SK-N-SH (cell line): Measurements from ENCODE around the gene CENPP. TPM values are rescaled to one million over a fixed set of nuclear protein-coding genes. Genes with fewer than 3 reads are reported as not detected.

Experiments
- CTCF ChIA-PET: fragments of 300-600, 350-600 bp; formaldehyde crosslinking; extraction: SDS; loops from one replicate; lab custom pipeline; 2021; lab: Yijun Ruan, JAX
- POLR2A ChIA-PET: fragments of 350-600 bp; sonication (Branson Sonifier 250); formaldehyde crosslinking; extraction: SDS; loops from one replicate; lab custom pipeline; 2020; ENCODE audit warnings: antibody characterized with exemption, inconsistent platforms; lab: Yijun Ruan, JAX
- DNase-seq: peaks from one replicate; pipeline ENCODE4 v3.0.0; 2012
- H2AFZ ChIP-seq: fragments of 200-600 bp; sonication (generic); 2 replicates; pipeline ENCODE4 v1.8.1; 2016; ENCODE audit warnings: antibody characterized with exemption, mild to moderate bottlenecking, low read depth
- H3F3A ChIP-seq: fragments of 200-600 bp; sonication (generic); replicated peaks from 2 replicates; pipeline ENCODE3; 2016; ENCODE audit warnings: antibody characterized with exemption, mild to moderate bottlenecking; ENCODE audit not compliant: insufficient read depth
- H3K27ac ChIP-seq, 2 experiments: fragments of 200-500 bp in 1 of 2; fragments of 200-600 bp in 1 of 2; sonication (Bioruptor generic) in 1 of 2; sonication (generic), shearing (Covaris generic) in 1 of 2; 2 replicates each; pipeline versions ENCODE4 v1.5.1 to v1.6.1; 2014 to 2016; ENCODE audit warnings: low read depth in 2 of 2, inconsistent platforms in 1 of 2, low read length in 1 of 2, mild to moderate bottlenecking in 1 of 2, mixed read lengths in 1 of 2
- H3K27me3 ChIP-seq: fragments of 200-600 bp; sonication (generic), shearing (Covaris generic); 2 replicates; pipeline ENCODE4 v1.6.1; 2016; ENCODE audit warnings: mixed run types; ENCODE audit not compliant: insufficient read depth
- H3K36me3 ChIP-seq, 2 experiments: fragments of 200-500 bp in 1 of 2; fragments of 200-600 bp in 1 of 2; sonication (Bioruptor generic) in 1 of 2; sonication (generic) in 1 of 2; replicated peaks in 1 of 2; 2 replicates each; pipeline versions ENCODE3 to v1.5.1; 2014 to 2016; ENCODE audit warnings: low read length in 1 of 2, mild to moderate bottlenecking in 1 of 2; ENCODE audit not compliant: insufficient read depth in 2 of 2, control insufficient read depth in 1 of 2
- H3K4me1 ChIP-seq, 2 experiments: fragments of 200-500 bp in 1 of 2; fragments of 200-600 bp in 1 of 2; sonication (Bioruptor generic) in 1 of 2; sonication (generic), shearing (Covaris generic) in 1 of 2; 2 replicates each; pipeline versions ENCODE4 v1.5.1 to v1.6.1; 2014 to 2016; ENCODE audit warnings: low read depth in 1 of 2, low read length in 1 of 2, mixed run types in 1 of 2; ENCODE audit not compliant: insufficient read depth in 2 of 2, control insufficient read depth in 1 of 2
- H3K4me2 ChIP-seq: fragments of 200-600 bp; sonication (generic), shearing (Covaris generic); 2 replicates; pipeline ENCODE4 v1.6.1; 2017; ENCODE audit warnings: mixed run types
- H3K4me3 ChIP-seq, 2 experiments: fragments of 200-500 bp in 1 of 2; fragments of 200-600 bp in 1 of 2; sonication (Bioruptor generic) in 1 of 2; sonication (generic), shearing (Covaris generic) in 1 of 2; 2 replicates each; pipeline versions ENCODE4 v1.5.1 to v1.8.1; 2014 to 2016; ENCODE audit warnings: low read depth in 2 of 2, inconsistent platforms in 1 of 2, low read length in 1 of 2, mild to moderate bottlenecking in 1 of 2, mixed read lengths in 1 of 2, moderate library complexity in 1 of 2
- H3K79me2 ChIP-seq: fragments of 200-600 bp; sonication (generic); 2 replicates; pipeline ENCODE4 v1.8.1; 2017; ENCODE audit warnings: mild to moderate bottlenecking; ENCODE audit not compliant: insufficient read depth
- H3K9ac ChIP-seq: fragments of 200-600 bp; sonication (generic); 2 replicates; pipeline ENCODE4 v1.6.1; 2017; ENCODE audit warnings: mixed run types
- H3K9me2 ChIP-seq: fragments of 200-600 bp; sonication (generic); 2 replicates; pipeline ENCODE4 v1.6.1; 2017; ENCODE audit warnings: mixed run types
- H3K9me3 ChIP-seq: fragments of 200-600 bp; sonication (generic); 2 replicates; pipeline ENCODE4 v1.6.1; 2017; ENCODE audit warnings: mixed run types, mild to moderate bottlenecking, moderate library complexity
- H4K20me1 ChIP-seq: fragments of 200-600 bp; sonication (generic); 2 replicates; pipeline ENCODE4 v1.6.1; 2017; ENCODE audit warnings: mild to moderate bottlenecking, mixed run types; ENCODE audit not compliant: insufficient read depth
- CHD2 ChIP-seq: fragments of 150-350 bp; IDR thresholded peaks from 2 replicates; pipeline ENCODE4 v1.6.1; 2018; ENCODE audit warnings: low read length; ENCODE audit not compliant: partially characterized antibody
- ELF1 ChIP-seq: IDR thresholded peaks from 2 replicates; pipeline ENCODE4 v1.4.0; 2012
- EZH2phosphoT487 ChIP-seq: fragments of 200-600 bp; sonication (generic); IDR thresholded peaks from 2 replicates; pipeline ENCODE4 v1.6.1; 2017; ENCODE audit warnings: low read depth, mixed run types, mild to moderate bottlenecking, antibody characterized with exemption, moderate library complexity, borderline replicate concordance
- FOSL2 ChIP-seq: IDR thresholded peaks from 2 replicates; pipeline ENCODE4 v1.4.0; 2012; ENCODE audit warnings: low read depth, mild to moderate bottlenecking, moderate library complexity, borderline replicate concordance
- FOXJ3 ChIP-seq: sonication (generic); formaldehyde crosslinking; IDR thresholded peaks from 2 replicates; pipeline ENCODE4 v1.5.1; 2020; ENCODE audit warnings: mild to moderate bottlenecking, missing genetic modification reagents
- FOXM1 ChIP-seq: IDR thresholded peaks from 2 replicates; pipeline ENCODE4 v1.4.0; 2012; ENCODE audit warnings: low read depth, mild to moderate bottlenecking
- GABPA ChIP-seq: IDR thresholded peaks from 2 replicates; pipeline ENCODE4 v1.4.0; 2012; ENCODE audit warnings: low read depth, mild to moderate bottlenecking
- GATA2 ChIP-seq: sonication (generic); formaldehyde crosslinking; IDR thresholded peaks from 2 replicates; pipeline ENCODE4 v1.5.0; 2020; ENCODE audit warnings: mild to moderate bottlenecking, missing genetic modification reagents
- MEF2A ChIP-seq: IDR thresholded peaks from 2 replicates; pipeline ENCODE4 v1.4.0; 2012; ENCODE audit warnings: low read depth, borderline replicate concordance
- NFIC ChIP-seq: IDR thresholded peaks from 2 replicates; pipeline ENCODE4 v1.4.0; 2012; ENCODE audit warnings: borderline replicate concordance
- NRF1 ChIP-seq: IDR thresholded peaks from 2 replicates; pipeline ENCODE4 v1.6.1; 2012; ENCODE audit warnings: low read depth, mild to moderate bottlenecking, low read length
- PBX3 ChIP-seq: IDR thresholded peaks from 2 replicates; pipeline ENCODE4; 2012
- POLR2AphosphoS5 ChIP-seq: IDR thresholded peaks from 2 replicates; pipeline ENCODE4 v1.6.1; 2012; ENCODE audit warnings: low read depth, low read length
- RAD21 ChIP-seq: IDR thresholded peaks from 2 replicates; pipeline ENCODE4 v1.6.1; 2012; ENCODE audit warnings: mild to moderate bottlenecking, low read length
- RCOR1 ChIP-seq: fragments of 150-350 bp; IDR thresholded peaks from 2 replicates; pipeline ENCODE4 v1.6.1; 2017; ENCODE audit warnings: antibody characterized with exemption, low read length
- REST ChIP-seq: IDR thresholded peaks from 2 replicates; pipeline ENCODE4 v1.6.1; 2012; ENCODE audit warnings: mild to moderate bottlenecking, low read depth, low read length, moderate library complexity
- RXRA ChIP-seq: IDR thresholded peaks from 2 replicates; pipeline ENCODE4 v1.4.0; 2012; ENCODE audit warnings: low read depth, mild to moderate bottlenecking, borderline replicate concordance
- SIN3A ChIP-seq: IDR thresholded peaks from 2 replicates; pipeline ENCODE4 v1.6.1; 2012; ENCODE audit warnings: low read depth, mild to moderate bottlenecking, low read length, moderate library complexity, borderline replicate concordance
- SMC3 ChIP-seq: IDR thresholded peaks from 2 replicates; pipeline ENCODE4 v1.6.1; 2012; ENCODE audit warnings: low read depth, low read length, improper control_type of control experiment
- TEAD4 ChIP-seq: IDR thresholded peaks from 2 replicates; pipeline ENCODE4 v1.4.0; 2012; ENCODE audit warnings: mild to moderate bottlenecking, borderline replicate concordance; ENCODE audit not compliant: insufficient read depth
- USF2 ChIP-seq: fragments of 150-350 bp; IDR thresholded peaks from 2 replicates; pipeline ENCODE4 v1.6.1; 2017; ENCODE audit warnings: antibody characterized with exemption, low read length, low read depth, borderline replicate concordance
- YY1 ChIP-seq: IDR thresholded peaks from 2 replicates; pipeline ENCODE4 v1.4.0; 2012; ENCODE audit warnings: low read depth, mild to moderate bottlenecking
- WGBS: methylation state at CpG from one replicate; pipeline ENCODE4 v1.1.6; 2017; ENCODE audit warnings: low lambda C conversion rate; 5-methylcytosine and 5-hydroxymethylcytosine counted together
- polyA plus RNA-seq, 3 experiments: library from polyadenylated mRNA; depleted of rRNA; stranded (reverse); fragments of >200 nt; gene quantifications; 2 replicates each; pipeline ENCODE4 v1.2.3, GENCODE V29; 2012

Gene CENPP
- polyA plus RNA-seq, 1 of the 3 experiments (the other 2 are of a cell fraction), result 1.3 TPM

GRCh38 chr9:92397853-92398252, 72.1 kb downstream of the CENPP start:
- no peaks in the 10 kb centered on the region for H3K9me3 ChIP-seq
- ChIA-PET POLR2A (no interaction called here), CTCF (interaction anchor here (1.0 to 1.4 kb wide), 2 partner anchors 12 to 65 kb away, joined by 3 read pairs; no protein-coding TSS in a partner anchor)
- 95% methylated on average over 3 of the region's 3 CpGs for WGBS
- no peak overlapping the region for H3K4me3 ChIP-seq
- H3K4me1 ChIP-seq, result peaks cover 0 to 10% of the 10 kb centered on the region in 2 experiments; a peak in 3 of 4 replicates
- no peak overlapping the region for H3K9ac ChIP-seq
- H3F3A ChIP-seq, result no peaks in the 10 kb centered on the region
- no peaks in the 10 kb centered on the region for H3K27me3 ChIP-seq
- no peak overlapping the region for H3K4me2 ChIP-seq
- H3K9me2 ChIP-seq, result no peaks in the 10 kb centered on the region
- H3K36me3 ChIP-seq, result no peaks in the 10 kb centered on the region
- TF ChIP-seq RAD21 (no peak), TEAD4 (no peak), NRF1 (no peak), FOXJ3 (no peak), YY1 (no peak), POLR2AphosphoS5 (no peak), REST (no peak), RXRA (no peak), RCOR1 (no peak), GABPA (no peak), MEF2A (no peak), GATA2 (CRISPR knock-in tag) (no peak), PBX3 (no peak), CHD2 (no peak)
- TF ChIP-seq, all 33 proteins: peak for 0
- no peak for DNase-seq
- Histone ChIP-seq H3K79me2 (no peaks in the 10 kb centered on the region), H2AFZ (no peak overlapping the region), H4K20me1 (no peaks in the 10 kb centered on the region), H3K27ac (no peak overlapping the region)

GRCh38 chr9:92402360-92402759, 76.6 kb downstream of the CENPP start:
- H4K20me1 ChIP-seq, result no peaks in the 10 kb centered on the region
- no peak overlapping the region for H3K9ac ChIP-seq
- H3K36me3 ChIP-seq, result no peaks in the 10 kb centered on the region
- no peak overlapping the region for H2AFZ ChIP-seq
- DNase-seq, result no peak
- H3K9me2 ChIP-seq, result no peaks in the 10 kb centered on the region
- H3K4me1 ChIP-seq, result peaks cover 3 to 7% of the 10 kb centered on the region in 2 experiments; a peak in 3 of 4 replicates
- H3F3A ChIP-seq, result no peaks in the 10 kb centered on the region
- no peak overlapping the region for H3K27ac ChIP-seq
- WGBS, result 78% methylated on average over 1 of the region's 1 CpG
- H3K9me3 ChIP-seq, result no peaks in the 10 kb centered on the region
- CTCF ChIA-PET, result no interaction called here
- no peak overlapping the region for H3K4me2 ChIP-seq
- no peaks in the 10 kb centered on the region for H3K27me3 ChIP-seq
- POLR2A ChIA-PET, result no interaction called here
- H3K4me3 ChIP-seq, result no peak overlapping the region
- no peaks in the 10 kb centered on the region for H3K79me2 ChIP-seq
- TF ChIP-seq MEF2A (no peak), ELF1 (no peak), FOXJ3 (no peak), GATA2 (CRISPR knock-in tag) (no peak), RXRA (no peak), FOXM1 (no peak), FOSL2 (no peak), SIN3A (no peak), EZH2phosphoT487 (no peak), SMC3 (no peak), RAD21 (no peak), POLR2AphosphoS5 (no peak), PBX3 (no peak), NFIC (no peak), USF2 (no peak)
